Activated T-cell treated with anti-CD3 and anti-CD28 coated beads for 4 hours (primary cell): ENCODE results near the gene SFXN1.

ENCODE experiments used
- DNase-seq: peaks from one replicate; pipeline ENCODE4 v3.0.0-alpha.2; 2020

Gene SFXN1

DNA sequence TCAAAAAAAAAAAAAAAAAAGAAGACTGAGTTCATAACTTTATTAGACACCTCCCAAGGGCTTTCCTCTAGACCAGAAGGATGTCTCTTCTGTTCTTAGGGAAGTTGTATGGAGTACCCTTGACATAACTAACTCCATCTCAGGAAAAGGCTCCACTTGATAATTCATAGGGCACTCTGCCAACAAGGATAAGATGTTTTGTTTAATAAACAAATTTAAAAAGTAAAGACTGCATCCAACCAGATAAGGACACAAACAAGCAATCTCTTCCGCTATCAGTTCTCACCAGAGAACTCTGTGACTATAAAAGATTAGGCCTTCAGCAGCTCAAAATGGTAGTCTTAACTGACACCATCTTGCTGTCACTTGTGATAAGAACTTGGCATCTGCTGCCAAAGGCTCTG, 65.8 kb downstream of the SFXN1 start:
- no peak for DNase-seq

GRCh38 chr5:175544586-175544985, 66.2 kb downstream of the SFXN1 start:
- DNase-seq: no peak

GRCh38 chr5:175547842-175548241, 69.5 kb downstream of the SFXN1 start:
- DNase-seq: no peak

DNA sequence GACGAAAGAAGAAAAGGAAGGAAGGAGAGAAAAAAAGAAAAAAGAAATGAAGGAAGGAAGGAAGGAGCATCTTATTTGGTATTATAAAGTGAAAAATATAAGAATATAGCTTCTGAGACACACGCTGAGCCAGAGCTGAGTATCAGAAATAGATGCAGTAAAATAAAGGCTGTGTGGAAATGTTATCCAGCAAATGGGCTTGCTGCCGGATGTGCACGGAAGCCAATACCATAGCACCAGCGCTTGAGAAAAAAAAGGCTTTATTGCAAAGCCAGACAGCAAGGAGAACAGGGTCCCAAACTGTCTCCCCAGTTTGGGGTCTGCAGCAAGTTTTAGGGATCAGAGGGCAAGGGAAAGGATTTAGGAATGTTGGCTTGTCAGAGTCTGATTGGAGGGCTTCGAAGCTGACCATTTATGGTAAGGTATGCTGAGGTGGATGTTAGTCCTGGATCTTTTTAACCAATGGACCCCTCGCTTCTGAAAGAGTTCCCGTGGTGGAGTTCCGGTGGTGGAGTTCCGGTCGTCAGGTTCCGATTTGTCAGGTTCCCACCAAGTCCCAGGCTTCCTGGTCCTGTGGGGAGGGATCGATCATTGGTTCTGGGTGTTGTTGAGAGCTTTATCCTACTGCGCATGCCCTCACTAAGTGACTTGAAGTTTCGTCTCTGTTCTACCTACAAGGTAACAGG, 70.4 kb downstream of the SFXN1 start:
- DNase-seq: no peak

DNA sequence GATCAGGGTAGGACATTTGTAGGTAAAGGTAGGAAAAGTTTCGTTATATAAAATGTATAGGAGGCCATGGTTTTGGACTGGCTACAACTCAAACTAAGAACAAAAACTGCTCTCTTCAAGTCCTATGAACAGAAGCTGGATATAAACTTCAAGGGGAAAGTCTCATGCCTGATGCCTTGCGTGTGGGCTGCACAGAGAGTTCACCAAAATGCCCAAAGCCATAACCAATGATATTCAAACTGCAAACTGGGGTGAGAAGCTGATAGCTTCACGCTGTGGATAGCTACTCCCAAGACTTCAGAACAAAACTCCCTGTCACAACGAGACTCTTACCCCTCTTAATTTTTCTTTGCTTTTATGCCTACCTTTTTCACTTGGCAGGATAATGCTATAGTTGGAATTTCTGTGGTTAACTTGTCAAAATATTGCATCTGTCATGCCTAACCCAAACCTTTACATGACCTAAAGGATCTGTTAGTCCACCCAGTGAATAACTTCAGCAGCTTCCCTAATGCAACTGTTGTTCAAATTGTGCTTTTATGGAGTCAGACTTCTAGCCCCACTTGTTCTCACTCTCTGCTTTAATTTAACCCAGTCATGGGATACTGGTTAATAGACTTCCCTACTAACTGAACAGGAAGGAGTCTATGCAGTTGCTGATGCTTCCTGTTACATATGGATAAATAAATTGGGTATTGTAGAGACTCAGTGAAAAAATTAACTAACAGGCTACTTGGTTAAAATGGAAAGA, 71.9 kb downstream of the SFXN1 start:
- DNase-seq: no peak

DNA sequence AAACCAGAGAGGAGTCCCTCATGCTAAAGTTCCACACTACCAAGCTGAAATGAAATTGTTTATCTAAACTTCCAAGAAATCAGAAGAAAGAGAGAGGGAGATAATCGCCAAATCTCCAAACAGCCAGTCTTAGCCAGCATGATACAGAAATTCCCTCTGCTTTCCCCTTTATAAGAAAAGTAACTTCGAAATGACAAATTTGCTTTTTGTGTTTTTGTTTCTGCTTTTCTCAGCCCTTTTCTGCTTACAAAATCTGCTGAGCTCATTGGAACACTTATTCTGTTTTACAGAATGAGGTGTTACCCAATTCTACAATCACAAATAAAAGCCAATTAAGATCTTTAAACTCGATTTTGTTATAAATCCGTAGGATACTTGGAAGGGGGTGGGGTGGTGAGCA, 72.9 kb downstream of the SFXN1 start:
- no peak for DNase-seq

DNA sequence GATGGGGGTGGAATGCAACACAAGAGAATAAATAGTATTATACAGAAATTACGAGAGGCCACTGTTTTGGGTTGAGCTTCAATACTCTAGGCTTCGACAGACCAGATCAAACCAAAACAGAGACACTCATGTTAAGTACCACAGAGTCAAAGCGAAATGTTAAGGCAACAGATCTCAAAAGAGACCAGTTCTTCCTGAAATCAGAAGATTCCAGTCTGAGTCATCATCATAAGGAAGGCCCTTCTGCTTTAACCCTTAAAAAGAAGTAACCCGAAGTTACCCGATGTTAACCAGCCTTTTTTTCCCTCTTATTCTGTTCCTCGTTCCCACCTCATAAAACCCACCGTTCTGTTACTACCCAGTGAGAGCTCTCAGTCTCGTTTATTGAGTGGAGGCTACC, 75.9 kb downstream of the SFXN1 start:
- no peak for DNase-seq

GRCh38 chr5:175555168-175555785, 76.9 kb downstream of the SFXN1 start:
- no peak for DNase-seq

- DNase-seq: no peak
These were observed 78.4 kb downstream of the SFXN1 start for GRCh38 chr5:175556794-175557193.

DNA sequence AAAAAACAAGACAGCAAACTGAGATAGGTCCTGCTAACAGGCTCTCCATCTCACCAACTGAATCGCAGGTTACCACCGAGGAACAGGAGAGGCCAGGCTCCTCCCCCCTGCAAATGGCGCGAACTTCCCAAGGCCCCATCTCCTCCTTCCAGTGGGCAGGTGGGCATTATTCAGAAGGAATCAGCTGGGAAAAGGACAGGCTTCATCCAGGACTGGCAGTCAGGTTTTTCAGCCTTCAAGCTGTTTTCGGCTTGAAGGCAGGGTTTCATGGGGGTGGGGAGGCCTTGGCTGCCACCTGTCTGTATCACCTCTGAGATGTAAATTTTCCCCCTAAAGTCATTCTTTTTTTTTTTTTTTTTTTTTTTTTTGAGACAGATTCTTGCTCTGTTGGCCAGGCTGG, 79.4 kb downstream of the SFXN1 start:
- no peak for DNase-seq

DNA sequence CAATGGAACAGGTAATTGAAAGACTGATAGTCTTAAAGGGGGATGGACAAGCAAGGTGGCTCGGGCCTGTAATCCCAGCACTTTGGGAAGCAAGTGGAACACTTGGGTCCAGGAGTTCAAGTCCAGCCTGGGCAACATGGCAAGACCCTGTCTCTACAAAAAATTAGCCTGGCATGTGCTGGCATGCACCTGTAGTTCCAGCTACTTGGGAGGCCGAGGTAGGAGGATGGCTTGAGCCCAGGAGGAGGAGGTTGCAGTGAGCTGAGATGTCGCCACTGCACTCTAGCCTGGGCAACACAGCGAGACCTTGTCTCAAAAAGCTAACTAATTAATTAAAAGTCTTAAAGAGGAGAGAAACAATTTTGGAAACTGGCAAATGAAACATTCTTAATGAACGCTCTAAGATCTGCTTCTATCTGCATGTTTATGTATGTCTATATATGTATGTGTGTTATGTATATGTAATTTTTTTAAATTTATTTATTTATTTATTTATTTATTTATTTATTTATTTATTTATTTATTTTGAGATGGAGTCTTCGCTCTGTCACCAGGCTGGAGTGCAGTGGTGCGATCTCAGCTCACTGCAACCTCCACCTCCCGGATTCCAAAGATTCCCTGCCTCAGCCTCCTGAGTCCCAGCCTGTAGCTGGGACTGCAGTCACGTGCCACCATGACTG, 80.6 kb downstream of the SFXN1 start:
- no peak for DNase-seq

DNA sequence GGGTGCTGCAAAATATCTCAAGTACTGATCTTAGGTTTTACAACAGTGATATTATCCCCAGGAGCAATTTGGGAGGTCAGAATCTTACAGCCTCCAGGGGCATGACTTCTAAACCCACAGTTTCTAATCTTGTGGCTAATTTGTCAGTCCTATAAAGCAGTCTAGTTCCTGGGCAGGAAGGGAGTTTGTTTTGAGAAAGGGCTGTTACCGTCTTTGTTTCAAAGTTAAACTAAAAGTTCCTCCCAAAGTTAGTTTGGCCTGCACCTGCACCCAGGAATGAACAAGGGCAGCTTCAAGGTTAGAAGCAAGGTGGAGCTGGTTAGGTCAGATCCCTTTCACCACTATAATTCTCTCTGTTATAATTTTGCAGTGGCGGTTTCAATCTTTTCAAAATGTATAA, 81.7 kb downstream of the SFXN1 start:
- DNase-seq: no peak

- no peak for DNase-seq
These were observed 82.7 kb downstream of the SFXN1 start for GRCh38 chr5:175561085-175561484.

GRCh38 chr5:175564716-175565115, 86.4 kb downstream of the SFXN1 start:
- DNase-seq: no peak

DNA sequence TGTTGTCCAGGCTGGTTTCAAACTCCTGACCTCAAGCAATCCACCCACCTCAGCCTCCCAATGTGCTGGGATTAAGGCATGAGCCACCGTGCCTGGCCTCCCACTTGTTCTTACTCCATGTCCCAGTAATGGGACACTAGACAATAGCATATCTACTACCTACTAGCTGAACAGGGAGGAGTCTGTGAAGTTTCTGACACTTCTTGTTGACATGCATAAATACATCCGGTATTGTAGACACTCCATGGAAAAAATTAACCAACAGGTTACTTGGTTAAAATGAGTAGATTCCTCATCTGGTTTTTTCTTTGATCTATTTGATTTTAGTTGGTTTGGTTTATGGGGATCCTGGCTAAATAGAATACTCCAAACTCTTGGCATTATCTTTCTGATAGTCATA, 88.3 kb downstream of the SFXN1 start:
- no peak for DNase-seq

DNA sequence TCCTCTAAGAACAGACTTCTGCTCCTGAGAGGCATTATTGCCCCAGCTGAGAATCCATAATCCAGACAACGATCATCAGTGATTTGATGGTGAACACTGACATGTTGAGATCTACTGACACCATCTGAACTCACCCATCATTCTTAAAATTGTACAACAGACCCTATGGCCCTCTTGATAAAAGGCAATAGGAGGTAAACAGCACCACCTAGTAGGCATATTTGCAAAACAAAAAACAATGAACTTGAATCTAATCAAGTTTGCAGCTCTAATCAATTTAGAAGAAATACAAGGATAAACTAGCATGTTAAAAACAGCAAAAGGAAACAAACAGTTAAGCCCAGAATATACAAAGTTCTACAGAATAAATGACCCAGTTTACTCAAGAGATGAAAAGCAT, 89.6 kb downstream of the SFXN1 start:
- DNase-seq: no peak

GRCh38 chr5:175569701-175570100, 91.3 kb downstream of the SFXN1 start:
- DNase-seq: no peak

GRCh38 chr5:175572886-175573285, 94.5 kb downstream of the SFXN1 start:
- no peak for DNase-seq

DNA sequence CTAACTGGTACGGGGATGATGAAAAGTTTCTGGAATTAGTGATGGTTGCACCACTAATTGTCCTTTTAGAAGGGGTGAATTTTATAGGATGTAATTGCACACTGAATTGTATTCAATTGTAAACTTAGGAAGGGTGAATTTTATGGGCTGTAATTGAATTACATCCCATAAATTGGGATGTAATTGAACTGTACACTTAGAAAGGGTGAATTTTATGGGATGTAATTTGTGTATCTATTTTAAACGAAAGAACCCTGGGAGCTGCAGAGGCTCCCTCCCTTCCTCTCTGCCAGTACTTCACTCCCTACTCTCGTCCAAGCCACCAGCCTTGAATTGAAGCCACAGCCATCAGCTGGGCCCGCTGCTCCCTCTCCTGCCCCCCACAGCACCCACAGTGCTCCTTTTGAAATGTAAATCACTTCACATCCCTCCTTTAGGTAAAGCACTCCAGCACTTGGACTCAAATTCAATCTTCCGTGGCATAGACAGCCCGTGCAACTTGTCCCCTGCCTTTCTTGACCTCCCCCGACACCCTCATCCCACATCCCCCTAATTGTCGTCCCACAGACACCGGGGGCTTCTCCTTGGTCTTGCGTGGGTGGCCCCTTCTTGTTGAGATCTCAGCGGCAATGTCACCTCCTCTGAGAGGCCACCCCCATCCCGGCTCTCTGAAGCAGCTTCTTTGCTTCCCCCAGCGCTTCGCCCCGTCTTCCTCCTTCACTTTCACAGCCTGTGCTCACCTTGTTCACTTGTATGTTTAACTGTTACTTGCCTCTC, 95.3 kb downstream of the SFXN1 start:
- DNase-seq: no peak

- DNase-seq: no peak
These were observed 96.9 kb downstream of the SFXN1 start for GRCh38 chr5:175575301-175575700.

GRCh38 chr5:175576096-175576495, 97.7 kb downstream of the SFXN1 start:
- no peak for DNase-seq

- no peak for DNase-seq
These were observed 98.2 kb downstream of the SFXN1 start for GRCh38 chr5:175576591-175576990.
